ENCODE results near the gene PYGL.

DNA sequence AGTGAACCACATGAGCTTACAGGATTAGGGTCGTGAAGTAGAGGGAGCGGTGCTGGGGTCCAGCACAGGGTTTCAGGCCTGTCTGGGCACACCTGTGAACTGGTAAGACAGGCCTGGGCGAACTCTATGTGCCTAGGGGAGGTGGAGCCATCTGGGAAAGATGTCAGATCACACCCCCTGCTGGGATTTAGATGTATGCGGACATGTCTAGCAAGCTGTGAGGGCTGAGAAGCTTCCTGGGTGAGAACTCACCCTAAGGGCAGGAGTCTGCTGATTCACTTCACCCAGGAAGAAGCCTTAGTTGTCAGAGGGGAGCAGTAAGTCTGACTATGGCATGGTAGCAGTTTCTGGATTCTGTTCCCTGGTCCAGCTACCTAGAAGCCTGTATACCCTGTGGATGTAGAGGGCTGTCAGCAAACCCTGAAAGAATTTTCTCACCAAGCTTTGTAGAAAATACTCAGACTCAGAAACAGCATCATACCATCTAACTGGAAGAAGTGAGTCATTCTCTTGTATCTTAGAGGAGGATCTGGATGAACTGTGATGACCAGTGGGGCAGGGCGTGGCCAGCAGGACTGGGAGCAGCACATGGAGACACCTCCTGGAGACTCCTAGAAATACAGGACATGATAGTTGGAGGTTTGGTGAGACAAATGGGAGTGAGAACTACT, 11.2 kb upstream of the PYGL start:
- TF ChIP-seq CEBPB (IDR thresholded peaks at IDR 0.05; ENCODE audit: borderline replicate concordance in 1 of 2, low read depth in 2 of 2, low read length in 2 of 2) (no peak), ZSCAN29 (IDR thresholded peaks at IDR 0.05) (no peak), SMARCA5 (IDR thresholded peaks at IDR 0.05) (no peak)
